GM10266 (cell line): ENCODE data around the gene ZSCAN22.

ENCODE experiments used
- DNase-seq: peaks from one replicate; pipeline ENCODE4 v3.0.0; 2012; ENCODE audit errors: extremely low spot score
- TF ChIP-seq, protein P1 (sequence below): IDR thresholded peaks from 2 replicates; pipeline ENCODE4 v1.5.1; 2012; ENCODE audit warnings: mild to moderate bottlenecking, low read depth; ENCODE audit not compliant: control insufficient read depth, insufficient read depth; ENCODE audit errors: missing control alignments

ZSCAN22 gene

DNA sequence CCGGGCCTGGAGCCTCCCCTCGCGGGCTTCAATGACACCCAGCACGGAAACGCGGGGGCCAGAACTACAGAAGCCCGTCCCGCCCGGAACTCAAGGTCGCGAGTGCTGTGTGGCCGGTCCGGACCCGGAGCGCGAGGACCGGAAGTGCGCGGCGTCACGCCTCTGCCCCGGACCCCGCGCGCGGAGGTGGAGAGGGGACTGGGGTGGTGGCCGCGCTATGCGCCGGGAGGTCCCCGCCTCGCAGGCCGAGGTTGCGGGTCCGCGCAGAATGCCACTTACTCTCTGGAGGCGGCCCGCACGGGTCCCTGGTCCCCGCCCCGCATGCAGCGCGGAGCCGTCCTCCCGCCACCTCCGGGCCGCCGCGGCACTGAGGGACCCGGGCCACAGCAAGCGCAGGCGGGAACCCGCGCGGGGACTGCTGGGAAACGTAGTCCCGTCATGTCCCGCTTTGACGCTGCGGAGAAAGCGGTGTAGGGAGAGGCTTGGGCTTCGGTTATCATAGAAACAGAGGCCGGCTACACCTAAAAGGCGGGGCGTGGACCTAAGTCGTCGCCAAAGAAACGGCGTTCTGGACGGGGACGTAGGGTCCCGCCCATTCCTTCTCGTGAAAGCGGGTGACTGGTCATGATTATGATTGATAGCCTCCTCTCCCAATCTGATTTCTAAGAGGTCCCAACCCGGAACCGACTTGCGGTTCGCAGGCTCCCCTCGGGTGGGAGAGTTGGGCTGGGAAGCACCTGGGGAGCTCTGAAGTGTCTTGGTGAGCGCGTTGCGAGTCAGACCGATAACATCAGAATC, 54.1 kb downstream of the ZSCAN22 start, which contains the start of gene ZNF837:
TSS of gene ZNF837 (minus strand) at position 369 of the 798 bp plus-strand sequence. CDS start 11,698 bp downstream, outside the sequence.
- DNase-seq = peak; percentile 98

DNA sequence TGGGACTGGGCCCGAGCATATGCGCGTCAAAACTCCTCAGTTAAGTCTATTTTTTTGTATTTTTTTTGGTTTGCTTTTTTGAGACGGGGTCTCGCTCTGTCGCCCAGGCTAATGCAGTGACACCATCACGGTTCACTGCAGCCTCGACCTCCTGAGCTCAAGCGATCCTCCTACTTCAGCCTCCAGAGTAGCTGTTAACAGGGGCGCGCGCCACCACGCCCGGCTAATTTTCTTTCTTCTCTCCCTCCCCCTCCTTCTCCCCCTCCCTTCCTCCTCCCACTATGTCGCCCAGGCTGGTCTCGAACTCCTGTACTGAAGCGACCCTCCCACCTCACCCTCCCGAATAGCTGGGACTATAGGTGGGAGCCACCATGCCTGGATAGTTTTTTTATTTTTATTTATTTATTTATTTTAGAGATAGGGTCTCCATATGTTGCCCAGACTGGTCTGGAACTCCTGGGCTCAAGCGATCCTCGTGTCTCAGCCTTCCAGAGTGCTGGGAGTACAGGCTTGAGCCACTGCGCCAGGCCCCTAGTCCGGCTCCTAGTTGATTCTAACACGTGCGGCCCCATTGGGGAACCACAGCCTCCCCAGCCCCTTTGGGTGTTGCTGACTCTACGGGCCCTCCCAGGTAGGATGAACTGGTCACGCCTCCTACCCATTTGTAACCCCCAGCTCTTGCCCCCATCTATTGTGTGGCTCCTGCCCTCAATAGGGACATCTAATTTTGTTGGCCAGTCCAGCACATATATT, 54.8 kb downstream of the ZSCAN22 start:
- TF ChIP-seq, protein P1, sequence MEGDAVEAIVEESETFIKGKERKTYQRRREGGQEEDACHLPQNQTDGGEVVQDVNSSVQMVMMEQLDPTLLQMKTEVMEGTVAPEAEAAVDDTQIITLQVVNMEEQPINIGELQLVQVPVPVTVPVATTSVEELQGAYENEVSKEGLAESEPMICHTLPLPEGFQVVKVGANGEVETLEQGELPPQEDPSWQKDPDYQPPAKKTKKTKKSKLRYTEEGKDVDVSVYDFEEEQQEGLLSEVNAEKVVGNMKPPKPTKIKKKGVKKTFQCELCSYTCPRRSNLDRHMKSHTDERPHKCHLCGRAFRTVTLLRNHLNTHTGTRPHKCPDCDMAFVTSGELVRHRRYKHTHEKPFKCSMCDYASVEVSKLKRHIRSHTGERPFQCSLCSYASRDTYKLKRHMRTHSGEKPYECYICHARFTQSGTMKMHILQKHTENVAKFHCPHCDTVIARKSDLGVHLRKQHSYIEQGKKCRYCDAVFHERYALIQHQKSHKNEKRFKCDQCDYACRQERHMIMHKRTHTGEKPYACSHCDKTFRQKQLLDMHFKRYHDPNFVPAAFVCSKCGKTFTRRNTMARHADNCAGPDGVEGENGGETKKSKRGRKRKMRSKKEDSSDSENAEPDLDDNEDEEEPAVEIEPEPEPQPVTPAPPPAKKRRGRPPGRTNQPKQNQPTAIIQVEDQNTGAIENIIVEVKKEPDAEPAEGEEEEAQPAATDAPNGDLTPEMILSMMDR = no peak
- no peak for DNase-seq

More for the DNA sequence above, 54.1 kb downstream of the ZSCAN22 start, which contains the start of gene ZNF837:
- TF ChIP-seq, protein P1 = peak; percentile 14

DNA sequence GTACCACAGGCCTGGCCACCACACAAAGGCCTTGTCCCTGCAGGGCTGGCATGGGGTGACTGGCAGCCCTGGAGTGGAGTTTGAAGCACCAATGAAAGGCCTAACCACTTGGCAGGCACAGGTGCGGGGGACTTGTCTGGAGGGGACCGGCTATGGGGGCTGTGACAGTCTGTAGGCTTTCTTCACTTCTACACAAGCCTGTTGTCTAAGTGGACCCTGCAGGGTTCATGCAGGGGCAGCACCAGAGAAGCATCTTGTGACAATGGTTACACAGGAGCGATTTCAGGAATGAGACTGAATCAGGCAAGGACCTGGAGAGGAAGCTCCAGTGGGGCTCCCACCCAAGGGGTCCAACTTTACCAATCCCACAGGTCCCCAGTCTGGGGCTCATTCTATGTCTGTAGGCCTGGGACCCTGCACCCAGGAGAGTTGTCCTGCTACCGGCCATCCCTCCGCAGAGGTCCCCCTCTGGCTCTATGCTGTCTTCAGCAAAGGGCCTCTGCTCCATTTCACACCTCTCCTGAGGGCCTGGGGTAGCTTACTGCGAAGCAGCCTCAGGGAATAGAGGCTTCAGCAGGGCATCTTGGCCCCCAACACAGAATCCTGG, 56.3 kb downstream of the ZSCAN22 start:
- TF ChIP-seq, protein P1 = no peak

DNA sequence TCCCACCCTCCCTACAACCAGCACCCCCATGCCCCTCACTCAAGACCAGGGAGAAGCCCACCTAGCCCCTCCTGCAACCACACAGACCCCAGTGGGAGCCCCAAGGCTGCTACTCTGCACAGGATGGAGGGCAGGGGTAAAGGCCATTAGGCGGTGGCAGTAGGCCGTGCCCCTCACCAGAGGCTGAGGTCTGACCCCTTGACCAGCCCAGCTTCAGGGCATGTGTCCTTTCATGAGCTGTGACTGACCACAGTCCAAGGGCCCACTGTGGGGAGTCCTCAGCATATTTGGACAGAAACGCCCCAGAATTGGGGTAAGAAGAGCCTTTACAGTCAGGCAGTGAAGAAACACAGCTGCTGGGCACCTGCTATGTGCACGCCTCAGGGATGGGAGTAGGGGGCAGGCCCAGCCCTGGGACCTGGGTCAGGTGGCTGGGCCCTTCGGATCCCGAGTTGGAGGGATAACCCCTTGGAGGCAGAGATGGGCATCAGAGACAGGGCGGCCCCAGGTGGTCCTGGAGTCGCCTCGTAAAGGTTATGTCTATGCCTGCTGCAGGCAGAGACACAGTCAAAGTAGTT, 58.6 kb downstream of the ZSCAN22 start:
- DNase-seq = no peak
- TF ChIP-seq, protein P1 = no peak

More for the DNA sequence above, 56.3 kb downstream of the ZSCAN22 start:
- no peak for DNase-seq

DNA sequence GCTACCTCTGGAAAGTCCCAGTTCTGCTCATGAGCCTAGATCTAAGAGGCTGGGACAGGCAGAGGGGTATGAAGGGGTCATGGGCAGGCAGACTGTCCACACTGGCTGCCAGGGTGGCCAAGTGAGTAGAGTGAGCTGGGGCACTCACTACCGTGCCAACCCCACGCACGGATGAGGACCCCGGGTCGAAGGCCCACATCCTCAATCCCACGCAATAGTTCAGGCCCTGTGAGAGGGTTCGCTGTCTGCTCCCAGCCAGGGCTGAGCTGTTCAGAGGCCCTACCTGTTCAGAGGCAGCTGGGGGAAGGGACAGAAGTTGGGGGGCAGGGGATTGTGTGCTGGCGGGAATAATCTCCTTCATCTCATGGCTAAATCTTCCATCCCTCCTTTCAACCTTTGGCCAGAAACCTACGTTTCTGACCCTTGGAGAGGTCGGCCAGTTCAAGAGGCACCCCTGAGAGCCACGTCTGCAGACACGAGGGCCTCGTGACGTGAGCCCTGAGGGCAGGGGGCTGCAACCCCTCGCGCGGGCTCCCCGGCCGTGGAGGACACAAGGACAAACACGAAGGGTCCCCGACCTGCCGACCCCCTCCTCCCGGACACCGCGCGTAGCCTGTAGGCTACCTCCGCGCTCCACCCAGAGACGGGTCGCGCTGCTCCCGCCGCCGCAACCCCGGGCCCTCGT, 59.2 kb downstream of the ZSCAN22 start:
- no peak for DNase-seq
- TF ChIP-seq, protein P1 = no peak

DNA sequence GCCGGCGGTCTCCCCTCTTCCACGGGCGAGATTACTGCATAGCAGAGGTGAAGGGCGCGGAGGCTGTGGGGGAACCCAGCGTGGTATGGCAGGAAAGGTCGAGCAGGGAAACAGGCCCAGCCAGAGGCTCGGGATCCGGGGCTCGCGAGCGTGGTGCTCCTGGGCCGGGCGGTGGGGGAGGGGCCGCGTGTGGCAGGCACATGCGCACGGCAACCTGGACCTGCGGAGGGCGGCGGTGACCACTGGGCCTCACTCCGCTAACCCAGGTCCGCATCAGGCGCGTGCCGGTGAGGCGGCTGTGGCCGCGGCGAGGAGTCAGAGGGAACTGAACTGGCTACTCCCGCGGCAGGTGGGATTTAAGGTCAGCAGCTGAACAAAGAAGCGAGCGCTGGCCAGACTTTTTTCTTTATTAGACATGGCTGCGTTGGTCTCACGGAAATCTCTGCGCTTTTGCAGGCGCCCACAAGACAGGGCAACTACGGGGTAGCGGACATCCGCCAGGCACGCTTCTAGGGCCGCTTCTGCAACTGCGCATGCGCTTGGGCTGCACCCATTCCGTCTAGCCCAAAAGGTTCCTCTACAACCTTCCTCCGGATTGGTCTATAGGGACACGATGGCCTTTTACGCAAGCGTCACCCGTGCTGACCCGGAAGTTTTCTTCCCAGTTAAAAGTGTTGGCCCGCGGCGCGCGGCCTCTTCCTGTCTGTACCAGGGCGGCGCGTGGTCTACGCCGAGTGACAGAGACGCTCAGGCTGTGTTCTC, 60.0 kb downstream of the ZSCAN22 start, which contains the start of gene RPS5:
TSS of gene RPS5 (plus strand) at position 694 of the 762 bp plus-strand sequence. CDS start 869 bp downstream, outside the sequence.
- TF ChIP-seq, protein P1 = no peak

More for the DNA sequence above, 60.0 kb downstream of the ZSCAN22 start, which contains the start of gene RPS5:
- DNase-seq = peak; percentile 99
